ENCODE measurements around the gene WWOX.

DNA sequence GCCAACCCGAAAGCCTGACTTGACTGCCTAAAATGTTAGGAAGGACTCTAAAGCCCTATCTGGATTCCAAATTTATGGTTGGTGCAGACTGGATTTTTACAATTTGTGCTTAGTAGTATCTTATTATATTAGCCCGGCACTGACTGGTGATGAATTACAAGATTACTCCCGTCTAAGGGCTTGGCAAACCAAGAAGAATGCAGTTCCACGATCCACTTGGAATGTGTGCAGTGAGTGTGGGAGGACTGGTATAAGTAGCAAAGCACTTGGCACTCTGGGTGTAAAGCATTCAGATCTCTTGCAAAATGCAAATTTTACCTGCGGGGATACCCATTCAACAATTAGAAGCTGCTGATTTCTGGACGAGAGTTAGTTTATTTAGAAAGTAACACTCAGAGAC, 961.7 kb downstream of the WWOX start:
- TF ChIP-seq, protein P1, sequence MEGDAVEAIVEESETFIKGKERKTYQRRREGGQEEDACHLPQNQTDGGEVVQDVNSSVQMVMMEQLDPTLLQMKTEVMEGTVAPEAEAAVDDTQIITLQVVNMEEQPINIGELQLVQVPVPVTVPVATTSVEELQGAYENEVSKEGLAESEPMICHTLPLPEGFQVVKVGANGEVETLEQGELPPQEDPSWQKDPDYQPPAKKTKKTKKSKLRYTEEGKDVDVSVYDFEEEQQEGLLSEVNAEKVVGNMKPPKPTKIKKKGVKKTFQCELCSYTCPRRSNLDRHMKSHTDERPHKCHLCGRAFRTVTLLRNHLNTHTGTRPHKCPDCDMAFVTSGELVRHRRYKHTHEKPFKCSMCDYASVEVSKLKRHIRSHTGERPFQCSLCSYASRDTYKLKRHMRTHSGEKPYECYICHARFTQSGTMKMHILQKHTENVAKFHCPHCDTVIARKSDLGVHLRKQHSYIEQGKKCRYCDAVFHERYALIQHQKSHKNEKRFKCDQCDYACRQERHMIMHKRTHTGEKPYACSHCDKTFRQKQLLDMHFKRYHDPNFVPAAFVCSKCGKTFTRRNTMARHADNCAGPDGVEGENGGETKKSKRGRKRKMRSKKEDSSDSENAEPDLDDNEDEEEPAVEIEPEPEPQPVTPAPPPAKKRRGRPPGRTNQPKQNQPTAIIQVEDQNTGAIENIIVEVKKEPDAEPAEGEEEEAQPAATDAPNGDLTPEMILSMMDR (IDR thresholded peaks at IDR 0.05) = no peak
- no peak for TF ChIP-seq POLR2A (IDR thresholded peaks at IDR 0.05)
- no peak for TF ChIP-seq EP300 (IDR thresholded peaks at IDR 0.05)
